NCI-H2227 (cell line): ENCODE data around the gene GPN1.
"Not testable (repeated sequence)": the region's sequence is repeated elsewhere in the genome, so short reads cannot be mapped to it uniquely, and the experiment has no call there.

ENCODE experiments used
- DNase-seq: peaks from one replicate; lab custom pipeline; 2025; ENCODE audit not compliant: unreplicated experiment; lab: John Stamatoyannopoulos, UW

Gene GPN1

GRCh38 chr2:27626921-27627320, 1.9 kb upstream of the GPN1 start:
- not testable (repeated sequence) for DNase-seq

GRCh38 chr2:27627963-27628766, 685 bp upstream of the GPN1 start:
- DNase-seq, result peak; percentile 41

GRCh38 chr2:27630257-27630656, 1.4 kb downstream of the GPN1 start:
- DNase-seq, result not testable (repeated sequence)

- no peak for DNase-seq
Measured at GRCh38 chr2:27634291-27634690, 5.4 kb downstream of the GPN1 start.

- DNase-seq, result no peak
Measured at GRCh38 chr2:27636766-27637165, 7.9 kb downstream of the GPN1 start.

- DNase-seq, result no peak
Measured at GRCh38 chr2:27638037-27638637, 9.3 kb downstream of the GPN1 start.

- DNase-seq, result no peak
Measured at GRCh38 chr2:27638709-27639108, 9.9 kb downstream of the GPN1 start.

- DNase-seq, result peak; percentile 78
Measured at GRCh38 chr2:27640722-27641245, 11.9 kb downstream of the GPN1 start.

GRCh38 chr2:27645197-27645596, 16.3 kb downstream of the GPN1 start:
- no peak for DNase-seq

- DNase-seq, result no peak
Measured at GRCh38 chr2:27647289-27647688, 18.4 kb downstream of the GPN1 start.

- no peak for DNase-seq
Measured at GRCh38 chr2:27647737-27648136, 18.9 kb downstream of the GPN1 start.

GRCh38 chr2:27651056-27651455, 22.2 kb downstream of the GPN1 start:
- DNase-seq, result no peak

- no peak for DNase-seq
Measured at GRCh38 chr2:27652341-27652740, 23.5 kb downstream of the GPN1 start.

- no peak for DNase-seq
Measured at GRCh38 chr2:27652790-27653189, 23.9 kb downstream of the GPN1 start.

GRCh38 chr2:27653397-27653796, 24.5 kb downstream of the GPN1 start:
- no peak for DNase-seq

- no peak for DNase-seq
Measured at GRCh38 chr2:27655155-27655951, 26.5 kb downstream of the GPN1 start.

GRCh38 chr2:27661371-27661770, 32.5 kb downstream of the GPN1 start:
- no peak for DNase-seq

GRCh38 chr2:27663285-27664153, 34.7 kb downstream of the GPN1 start, which contains the start of the genes SLC4A1AP and SUPT7L:
SLC4A1AP (plus strand) TSS chr2:27663889; CDS start chr2:27663915, 26 bp downstream.
SUPT7L (minus strand) TSS chr2:27663614; CDS start chr2:27662192, 1,422 bp downstream.
- DNase-seq, result peak; percentile 89

GRCh38 chr2:27664154-27664574, 35.3 kb downstream of the GPN1 start:
- DNase-seq, result peak; percentile 40

GRCh38 chr2:27664622-27665363, 35.9 kb downstream of the GPN1 start:
- no peak for DNase-seq
